Activated naive CD4-positive, alpha-beta T cell treated with anti-CD3 and anti-CD28 coated beads, Interleukin-2, amount 50 U/mL, for 72 hours (primary cell): ENCODE measurements around the gene ZNF474. TPM values are rescaled to one million over a fixed set of nuclear protein-coding genes. Genes with fewer than 3 reads are reported as not detected.

Experiments used
- ATAC-seq, 2 donors: fragments of 150-1000 bp; cut with Tn5 transposase; 2 replicates each; pipeline ENCODE4 v1.10.0; 2021; ENCODE audit warnings: mild to moderate bottlenecking in 2 of 2, moderate library complexity in 2 of 2
- DNase-seq, 2 donors: peaks; one replicate each; pipeline ENCODE4 v3.0.0; 2021 to 2022; ENCODE audit warnings: low spot score in 2 of 2
- H3K27ac Mint-ChIP-seq, 2 donors: one replicate each; pipeline ENCODE4 v1.8.0; 2022; ENCODE audit warnings: mild to moderate bottlenecking in 2 of 2, mixed read lengths in 2 of 2
- H3K36me3 Mint-ChIP-seq, 2 donors: one replicate each; pipeline ENCODE4 v1.8.0; 2022; ENCODE audit warnings: mixed read lengths in 2 of 2
- H3K9me3 Mint-ChIP-seq, 2 donors: one replicate each; pipeline ENCODE4 v1.8.0; 2022; ENCODE audit warnings: mixed read lengths in 2 of 2
- total RNA-seq, 2 donors: library from RNA; stranded (reverse); gene quantifications; one replicate each; pipeline ENCODE4 v1.2.3, GENCODE V29; 2022

Gene ZNF474
- total RNA-seq, 2 donors from 2014 or later: 0.12 TPM; not detected in 1

GRCh38 chr5:122141751-122142150 is 12.4 kb downstream of the ZNF474 start:
- no peak overlapping the region for H3K27ac Mint-ChIP-seq
- no peaks in the 10 kb centered on the region for H3K9me3 Mint-ChIP-seq
- no peak for DNase-seq
- ATAC-seq: no peak
- H3K36me3 Mint-ChIP-seq: no peaks in the 10 kb centered on the region

- Mint-ChIP-seq H3K27ac (no peak overlapping the region), H3K9me3 (no peaks in the 10 kb centered on the region), H3K36me3 (no peaks in the 10 kb centered on the region)
- ATAC-seq: peak; percentile 33 to 69
- no peak for DNase-seq
Measured at GRCh38 chr5:122142480-122143164, 13.3 kb downstream of the ZNF474 start.

GRCh38 chr5:122144236-122144635 is 14.9 kb downstream of the ZNF474 start:
- DNase-seq (no peak), ATAC-seq (no peak)
- Mint-ChIP-seq H3K9me3 (no peaks in the 10 kb centered on the region), H3K36me3 (peaks cover 0 to 7% of the 10 kb centered on the region in 2 donors), H3K27ac (no peak overlapping the region)

- no peak for DNase-seq
- Mint-ChIP-seq H3K36me3 (peaks cover 0 to 7% of the 10 kb centered on the region in 2 donors), H3K9me3 (no peaks in the 10 kb centered on the region), H3K27ac (no peak overlapping the region)
- no peak for ATAC-seq
Measured at GRCh38 chr5:122145906-122146305, 16.6 kb downstream of the ZNF474 start.

GRCh38 chr5:122149321-122150090 is 20.2 kb downstream of the ZNF474 start:
- H3K9me3 Mint-ChIP-seq: no peaks in the 10 kb centered on the region
- H3K27ac Mint-ChIP-seq: no peak overlapping the region
- DNase-seq (no peak), ATAC-seq (peak in 1 of 2 donors; percentile 41)
- H3K36me3 Mint-ChIP-seq: peaks cover 0 to 7% of the 10 kb centered on the region in 2 donors

- ATAC-seq (no peak), DNase-seq (no peak)
- no peaks in the 10 kb centered on the region for H3K9me3 Mint-ChIP-seq
- peaks cover 0 to 7% of the 10 kb centered on the region in 2 donors for H3K36me3 Mint-ChIP-seq
- H3K27ac Mint-ChIP-seq: no peak overlapping the region
Measured at GRCh38 chr5:122150215-122150614, 20.9 kb downstream of the ZNF474 start.

- DNase-seq (no peak), ATAC-seq (no peak)
- H3K27ac Mint-ChIP-seq: no peak overlapping the region
- peaks cover 0 to 7% of the 10 kb centered on the region in 2 donors for H3K36me3 Mint-ChIP-seq
- no peaks in the 10 kb centered on the region for H3K9me3 Mint-ChIP-seq
Measured at GRCh38 chr5:122151640-122152039, 22.3 kb downstream of the ZNF474 start.

- H3K36me3 Mint-ChIP-seq: peaks cover 0 to 7% of the 10 kb centered on the region in 2 donors
- H3K9me3 Mint-ChIP-seq: no peaks in the 10 kb centered on the region
- no peak overlapping the region for H3K27ac Mint-ChIP-seq
- ATAC-seq: no peak
- no peak for DNase-seq
Measured at GRCh38 chr5:122152266-122152900, 23.0 kb downstream of the ZNF474 start.

- DNase-seq (no peak), ATAC-seq (no peak)
- Mint-ChIP-seq H3K36me3 (peaks cover 0 to 2% of the 10 kb centered on the region in 2 donors), H3K27ac (no peak overlapping the region), H3K9me3 (no peaks in the 10 kb centered on the region)
Measured at GRCh38 chr5:122153230-122153629, 23.9 kb downstream of the ZNF474 start.

GRCh38 chr5:122153774-122154173 is 24.4 kb downstream of the ZNF474 start:
- no peak for ATAC-seq
- H3K9me3 Mint-ChIP-seq: no peaks in the 10 kb centered on the region
- H3K27ac Mint-ChIP-seq: peak overlapping the region in 1 of 2 donors; percentile 39
- DNase-seq: no peak
- H3K36me3 Mint-ChIP-seq: no peaks in the 10 kb centered on the region

GRCh38 chr5:122154491-122154890 is 25.1 kb downstream of the ZNF474 start:
- ATAC-seq: no peak
- Mint-ChIP-seq H3K9me3 (no peaks in the 10 kb centered on the region), H3K36me3 (no peaks in the 10 kb centered on the region)

GRCh38 chr5:122154910-122155309 is 25.6 kb downstream of the ZNF474 start:
- DNase-seq (no peak), ATAC-seq (no peak)
- Mint-ChIP-seq H3K9me3 (no peaks in the 10 kb centered on the region), H3K36me3 (no peaks in the 10 kb centered on the region), H3K27ac (no peak overlapping the region)

More at GRCh38 chr5:122154491-122154890, 25.1 kb downstream of the ZNF474 start:
- no peak overlapping the region for H3K27ac Mint-ChIP-seq
- no peak for DNase-seq

- Mint-ChIP-seq H3K27ac (no peak overlapping the region), H3K9me3 (no peaks in the 10 kb centered on the region), H3K36me3 (no peaks in the 10 kb centered on the region)
- no peak for ATAC-seq
- DNase-seq: no peak
Measured at GRCh38 chr5:122155546-122155945, 26.2 kb downstream of the ZNF474 start.

GRCh38 chr5:122156724-122157325 is 27.5 kb downstream of the ZNF474 start:
- ATAC-seq: no peak
- no peak overlapping the region for H3K27ac Mint-ChIP-seq
- no peaks in the 10 kb centered on the region for H3K36me3 Mint-ChIP-seq
- no peaks in the 10 kb centered on the region for H3K9me3 Mint-ChIP-seq
- no peak for DNase-seq

GRCh38 chr5:122162100-122162638 is 32.8 kb downstream of the ZNF474 start:
- DNase-seq: no peak
- Mint-ChIP-seq H3K36me3 (no peaks in the 10 kb centered on the region), H3K27ac (no peak overlapping the region), H3K9me3 (no peaks in the 10 kb centered on the region)
- no peak for ATAC-seq

- ATAC-seq: no peak
- DNase-seq: no peak
- no peaks in the 10 kb centered on the region for H3K36me3 Mint-ChIP-seq
- no peak overlapping the region for H3K27ac Mint-ChIP-seq
- H3K9me3 Mint-ChIP-seq: no peaks in the 10 kb centered on the region
Measured at GRCh38 chr5:122163121-122164069, 34.0 kb downstream of the ZNF474 start.
